Ectodermal cell (in vitro differentiated cells): Measurements from ENCODE around the gene HPGDS.
"Not testable (repeated sequence)": the region's sequence is repeated elsewhere in the genome, so short reads cannot be mapped to it uniquely, and the experiment has no call there.

ENCODE experiments used
- H3K27ac ChIP-seq: 2 replicates; pipeline ENCODE4 v1.7.0; 2013; ENCODE audit warnings: mild to moderate bottlenecking, low read depth, low read length; ENCODE audit not compliant: insufficient read depth, poor library complexity, severe bottlenecking
- H3K27me3 ChIP-seq: 2 replicates; pipeline ENCODE4 v1.7.0; 2013; ENCODE audit warnings: mild to moderate bottlenecking, low read length; ENCODE audit not compliant: insufficient read depth, control insufficient read depth, poor library complexity, severe bottlenecking
- H3K36me3 ChIP-seq: one replicate; pipeline ENCODE4 v1.7.0; 2013; ENCODE audit warnings: low read length; ENCODE audit not compliant: control insufficient read depth, insufficient read depth
- H3K4me1 ChIP-seq: one replicate; pipeline ENCODE4 v1.7.0; 2013; ENCODE audit warnings: low read length; ENCODE audit not compliant: control insufficient read depth, insufficient read depth
- H3K4me3 ChIP-seq: 2 replicates; pipeline ENCODE4 v1.7.0; 2013; ENCODE audit warnings: low read depth, low read length, control low read depth; ENCODE audit not compliant: insufficient read depth
- H3K9me3 ChIP-seq: 2 replicates; pipeline ENCODE4 v1.7.0; 2013; ENCODE audit warnings: mild to moderate bottlenecking, low read length, moderate library complexity; ENCODE audit not compliant: control insufficient read depth
- WGBS, 2 experiments: methylation state at CpG; one replicate each; pipeline ENCODE4 v1.1.7; 2013; ENCODE audit warnings: missing lambda C conversion rate in 2 of 2; 5-methylcytosine and 5-hydroxymethylcytosine counted together

The HPGDS gene

GRCh38 chr4:94302191-94302590 is 40.4 kb downstream of the HPGDS start:
- H3K27me3 ChIP-seq = no peaks in the 10 kb centered on the region
- no peaks in the 10 kb centered on the region for H3K4me1 ChIP-seq
- 100% methylated on average over 2 of the region's 2 CpGs; no CpG with 5 or more reads in 1 of the 2 experiments for WGBS, 2 experiments
- no peak overlapping the region for H3K27ac ChIP-seq
- no peaks in the 10 kb centered on the region for H3K9me3 ChIP-seq
- no peak overlapping the region for H3K4me3 ChIP-seq
- H3K36me3 ChIP-seq = no peaks in the 10 kb centered on the region

DNA sequence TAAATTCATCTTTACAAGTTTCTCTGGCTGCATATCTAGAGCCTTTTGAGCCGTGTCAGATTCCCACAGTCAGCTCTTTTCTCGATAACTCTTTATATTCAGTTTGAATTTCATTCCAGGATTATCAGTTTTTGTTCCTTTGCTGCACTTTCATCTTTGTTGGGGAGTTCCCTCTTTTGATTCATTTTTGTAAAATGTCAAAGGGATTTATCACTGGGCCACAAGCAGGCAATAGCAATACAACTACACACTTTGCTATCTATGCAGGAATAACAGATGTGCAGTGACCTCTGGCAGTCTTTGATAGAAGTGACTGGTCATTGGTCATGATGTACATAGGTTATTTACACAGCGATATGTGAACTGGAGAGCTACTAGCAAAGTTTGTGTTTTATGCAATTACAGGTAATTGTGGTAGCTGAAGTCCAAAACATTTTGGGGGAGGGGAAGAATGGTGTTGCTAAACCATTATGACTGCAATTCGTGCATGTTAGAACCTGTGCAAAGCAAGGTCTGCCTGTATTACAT is 43.8 kb downstream of the HPGDS start:
- Histone ChIP-seq H3K27me3 (no peaks in the 10 kb centered on the region), H3K36me3 (no peaks in the 10 kb centered on the region), H3K4me1 (no peaks in the 10 kb centered on the region), H3K4me3 (no peak overlapping the region), H3K9me3 (no peaks in the 10 kb centered on the region), H3K27ac (no peak overlapping the region)
- WGBS, 2 experiments = 92 to 96% methylated on average over 4 of the region's 4 CpGs

GRCh38 chr4:94295473-94295872 is 47.2 kb downstream of the HPGDS start:
- H3K4me3 ChIP-seq, H3K27me3 ChIP-seq: not testable (repeated sequence)

GRCh38 chr4:94293981-94294380 is 48.7 kb downstream of the HPGDS start:
- not testable (repeated sequence) for H3K4me3 ChIP-seq, H3K36me3 ChIP-seq, H3K27ac ChIP-seq, H3K27me3 ChIP-seq, H3K4me1 ChIP-seq, H3K9me3 ChIP-seq
- 90 to 97% methylated on average over 4 of the region's 4 CpGs for WGBS, 2 experiments

More at GRCh38 chr4:94295473-94295872, 47.2 kb downstream of the HPGDS start:
- not testable (repeated sequence) for H3K36me3 ChIP-seq, H3K9me3 ChIP-seq, H3K4me1 ChIP-seq, H3K27ac ChIP-seq
- 89 to 95% methylated on average over 6 of the region's 6 CpGs for WGBS, 2 experiments

GRCh38 chr4:94290245-94290644 is 52.4 kb downstream of the HPGDS start:
- Histone ChIP-seq H3K9me3 (no peaks in the 10 kb centered on the region), H3K4me3 (no peak overlapping the region), H3K27ac (no peak overlapping the region), H3K27me3 (no peaks in the 10 kb centered on the region), H3K4me1 (no peaks in the 10 kb centered on the region), H3K36me3 (peaks cover 6% of the 10 kb centered on the region)
- WGBS, 2 experiments = 92 to 97% methylated on average over 2 of the region's 2 CpGs

- Histone ChIP-seq H3K9me3 (no peaks in the 10 kb centered on the region), H3K4me3 (no peak overlapping the region), H3K4me1 (no peaks in the 10 kb centered on the region), H3K36me3 (peaks cover 26% of the 10 kb centered on the region), H3K27me3 (no peaks in the 10 kb centered on the region), H3K27ac (no peak overlapping the region)
- 95 to 98% methylated on average over 4 of the region's 4 CpGs for WGBS, 2 experiments
These were observed 57.0 kb downstream of the HPGDS start for GRCh38 chr4:94285666-94286065.

DNA sequence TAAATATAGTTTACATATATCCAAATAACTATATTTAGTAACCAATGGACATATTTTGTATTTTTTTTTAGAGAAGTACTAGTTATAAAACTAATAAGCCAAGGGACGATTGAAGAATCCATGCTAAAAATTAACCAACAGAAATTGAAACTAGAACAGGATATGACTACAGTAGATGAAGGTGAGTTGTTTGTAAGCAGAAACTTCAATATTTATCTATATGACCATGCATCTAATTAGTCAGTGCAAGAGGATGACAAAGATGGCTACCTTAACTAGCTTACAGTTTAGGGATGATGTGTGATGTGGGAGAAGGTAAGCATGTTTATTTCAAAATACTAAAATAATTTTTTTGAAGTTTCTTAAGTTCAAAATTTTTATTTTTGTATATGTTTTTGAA is 57.7 kb downstream of the HPGDS start:
- H3K4me3 ChIP-seq = no peak overlapping the region
- no peak overlapping the region for H3K27ac ChIP-seq
- H3K9me3 ChIP-seq = no peaks in the 10 kb centered on the region
- no peaks in the 10 kb centered on the region for H3K27me3 ChIP-seq
- WGBS, 2 experiments = 100% methylated on average over 1 of the region's 1 CpG; no CpG with 5 or more reads in 1 of the 2 experiments
- H3K4me1 ChIP-seq = no peaks in the 10 kb centered on the region
- H3K36me3 ChIP-seq = peaks cover 30% of the 10 kb centered on the region

- 100% methylated on average over 2 of the region's 2 CpGs; no CpG with 5 or more reads in 1 of the 2 experiments for WGBS, 2 experiments
- H3K27me3 ChIP-seq = no peaks in the 10 kb centered on the region
- H3K36me3 ChIP-seq = peaks cover 46% of the 10 kb centered on the region
- no peak overlapping the region for H3K27ac ChIP-seq
- H3K4me3 ChIP-seq = no peak overlapping the region
- H3K9me3 ChIP-seq = no peaks in the 10 kb centered on the region
- no peaks in the 10 kb centered on the region for H3K4me1 ChIP-seq
These were observed 63.9 kb downstream of the HPGDS start for GRCh38 chr4:94278781-94279180.

GRCh38 chr4:94277534-94277933 is 65.1 kb downstream of the HPGDS start:
- Histone ChIP-seq H3K36me3 (peaks cover 39% of the 10 kb centered on the region), H3K9me3 (no peaks in the 10 kb centered on the region), H3K27me3 (no peaks in the 10 kb centered on the region), H3K4me1 (no peaks in the 10 kb centered on the region), H3K27ac (no peak overlapping the region), H3K4me3 (no peak overlapping the region)
- 90 to 94% methylated on average over 2 of the region's 3 CpGs for WGBS, 2 experiments

DNA sequence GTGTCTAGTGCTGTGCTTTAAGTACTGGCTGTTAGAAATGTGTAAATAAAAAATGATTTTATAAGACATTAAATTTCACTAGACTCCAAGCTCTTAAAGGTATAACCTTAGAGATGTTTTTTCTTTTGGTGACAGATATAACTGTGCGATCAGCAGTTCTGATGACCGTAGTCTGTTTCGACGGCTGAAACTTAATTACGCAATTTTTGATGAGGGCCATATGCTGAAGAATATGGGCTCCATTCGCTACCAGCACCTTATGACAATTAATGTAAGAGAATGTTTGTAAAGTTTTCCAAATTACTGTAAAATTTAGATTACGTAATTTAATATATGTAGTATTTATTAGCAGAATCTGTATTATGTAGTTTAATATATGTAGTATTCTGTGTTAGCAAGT is 66.4 kb downstream of the HPGDS start:
- Histone ChIP-seq H3K4me1 (no peaks in the 10 kb centered on the region), H3K27me3 (no peaks in the 10 kb centered on the region), H3K27ac (no peak overlapping the region), H3K9me3 (no peaks in the 10 kb centered on the region), H3K36me3 (peaks cover 41% of the 10 kb centered on the region), H3K4me3 (no peak overlapping the region)
- 96 to 98% methylated on average over 6 of the region's 7 CpGs for WGBS, 2 experiments

GRCh38 chr4:94274912-94275311 is 67.7 kb downstream of the HPGDS start:
- H3K36me3 ChIP-seq = peaks cover 32% of the 10 kb centered on the region
- no peak overlapping the region for H3K4me3 ChIP-seq
- no peak overlapping the region for H3K27ac ChIP-seq
- WGBS, 2 experiments = 98 to 100% methylated on average over 2 of the region's 3 CpGs
- no peaks in the 10 kb centered on the region for H3K9me3 ChIP-seq
- no peaks in the 10 kb centered on the region for H3K27me3 ChIP-seq
- no peaks in the 10 kb centered on the region for H3K4me1 ChIP-seq
